HepG2 (cell line): ENCODE results near the gene GHSR.

Experiments used
- BRCA1 ChIP-seq: sonication (generic); formaldehyde crosslinking; IDR thresholded peaks from 2 replicates; pipeline ENCODE4 v1.4.0; 2020; ENCODE audit warnings: missing genetic modification reagents
- CTCF ChIP-seq: sonication (generic); formaldehyde crosslinking; IDR thresholded peaks from 2 replicates; pipeline ENCODE4 v1.5.0; 2020; ENCODE audit warnings: mild to moderate bottlenecking, missing genetic modification reagents, moderate library complexity
- NR2C2 ChIP-seq: sonication (generic); formaldehyde crosslinking; IDR thresholded peaks from 2 replicates; pipeline ENCODE4 v1.4.0; 2020; ENCODE audit warnings: missing genetic modification reagents, mild to moderate bottlenecking, moderate library complexity, borderline replicate concordance
- POLR2A ChIP-seq, 2 experiments: IDR thresholded peaks; 2 replicates each; pipeline ENCODE4 v1.6.1; 2011; ENCODE audit warnings: low read depth in 2 of 2, low read length in 2 of 2, mild to moderate bottlenecking in 1 of 2, moderate library complexity in 1 of 2; ENCODE audit not compliant: insufficient read depth in 1 of 2
- TCF12 ChIP-seq, 2 experiments: fragments of 450-650 bp in 1 of 2; sonication (generic) in 1 of 2; formaldehyde crosslinking in 1 of 2; IDR thresholded peaks; 2 replicates each; pipeline versions ENCODE4 v1.6.1 to v1.8.0; 2017 to 2022; ENCODE audit warnings: antibody characterized with exemption in 1 of 2, mild to moderate bottlenecking in 1 of 2, missing genetic modification reagents in 1 of 2, moderate library complexity in 1 of 2
- YY1 ChIP-seq: IDR thresholded peaks from 2 replicates; pipeline ENCODE4 v1.6.1; 2011; ENCODE audit warnings: low read length, low read depth, moderate library complexity, mild to moderate bottlenecking; ENCODE audit not compliant: insufficient read depth, insufficient replicate concordance
- ZBTB49 ChIP-seq: sonication (generic); formaldehyde crosslinking; IDR thresholded peaks from 2 replicates; pipeline ENCODE4 v1.4.0; 2020; ENCODE audit warnings: missing genetic modification reagents, borderline replicate concordance

- TF ChIP-seq TCF12 (IDR thresholded peaks at IDR 0.05) (no peak), TCF12 (CRISPR knock-in tag; IDR thresholded peaks at IDR 0.05) (no peak), BRCA1 (CRISPR knock-in tag) (no peak), ZBTB49 (CRISPR knock-in tag) (no peak), CTCF (CRISPR knock-in tag) (no peak), YY1 (no peak), NR2C2 (no peak), POLR2A (IDR thresholded peaks at IDR 0.05; ENCODE audit: insufficient read depth in 1 of 2, low read depth in 2 of 2, low read length in 2 of 2) (no peak)
Measured at GRCh38 chr3:172394692-172395091, 53.6 kb downstream of the GHSR start.
